MCF 10A (cell line): ENCODE data around the gene METTL27. TPM values are rescaled to one million over a fixed set of nuclear protein-coding genes. Genes with fewer than 3 reads are reported as not detected.
"Not testable (repeated sequence)": the region's sequence is repeated elsewhere in the genome, so short reads cannot be mapped to it uniquely, and the experiment has no call there.

Source experiments
- BruUV-seq: library from RNA; stranded (reverse); fragments of 400-500 nt; replicated peaks from 2 replicates; lab custom pipeline; 2021; lab: Mats Ljungman, UMichigan
- CTCF ChIA-PET: fragments of 300-600 bp; sonication (Branson Sonifier 250); formaldehyde crosslinking; extraction: SDS; loops from one replicate; lab custom pipeline; 2021; ENCODE audit warnings: antibody characterized with exemption, inconsistent platforms; lab: Yijun Ruan, JAX
- POLR2A ChIA-PET: fragments of 300-600, 350-650 bp; sonication (Branson Sonifier 250); formaldehyde crosslinking; extraction: SDS; loops from one replicate; lab custom pipeline; 2020; ENCODE audit warnings: antibody characterized with exemption, inconsistent platforms; lab: Yijun Ruan, JAX
- DNase-seq: peaks from one replicate; pipeline ENCODE4 v3.0.0-alpha.2; 2018; ENCODE audit not compliant: unreplicated experiment
- H3K27ac Mint-ChIP-seq: one replicate; pipeline ENCODE4 v1.8.0; 2022; ENCODE audit warnings: mild to moderate bottlenecking, low read depth, mixed read lengths; ENCODE audit not compliant: unreplicated experiment
- H3K27me3 Mint-ChIP-seq: one replicate; pipeline ENCODE4 v1.8.0; 2022; ENCODE audit warnings: mixed read lengths; ENCODE audit not compliant: insufficient read depth, unreplicated experiment
- H3K36me3 Mint-ChIP-seq: one replicate; pipeline ENCODE4 v1.8.0; 2022; ENCODE audit warnings: mild to moderate bottlenecking, moderate library complexity, mixed read lengths; ENCODE audit not compliant: insufficient read depth, unreplicated experiment
- H3K4me1 Mint-ChIP-seq: one replicate; pipeline ENCODE4 v1.8.0; 2022; ENCODE audit warnings: mixed read lengths; ENCODE audit not compliant: insufficient read depth, unreplicated experiment
- H3K4me3 Mint-ChIP-seq: one replicate; pipeline ENCODE4 v1.8.0; 2022; ENCODE audit warnings: mild to moderate bottlenecking, moderate library complexity, mixed read lengths; ENCODE audit not compliant: unreplicated experiment
- H3K9me3 Mint-ChIP-seq: one replicate; pipeline ENCODE4 v1.8.0; 2022; ENCODE audit warnings: mixed read lengths; ENCODE audit not compliant: unreplicated experiment
- intact Hi-C: fragments of 100-400 bp; cut with micrococcal nuclease; formaldehyde crosslinking; loops from 2 replicates; pipeline ENCODE4 v1.14.1; 2022
- total RNA-seq: library from RNA; stranded (reverse); gene quantifications from 2 replicates; pipeline ENCODE4 v1.2.3, GENCODE V29; 2022
- TF ChIP-seq, protein P1 (sequence below): fragments of 200-600 bp; IDR thresholded peaks from one replicate; pipeline ENCODE4 v1.8.0; 2022; ENCODE audit warnings: antibody characterized with exemption, mild to moderate bottlenecking; ENCODE audit not compliant: unreplicated experiment

The METTL27 gene
- total RNA-seq, 1 experiment from 2014 or later = 4.4 TPM

- no TSS peak for BruUV-seq
- CTCF ChIA-PET = interaction anchor here (0.7 to 2.1 kb wide), 5 partner anchors 9 to 109 kb away, joined by 3 to 9 read pairs (median 4); no protein-coding TSS in a partner anchor
- intact Hi-C loops = loop anchor here (10.0 kb wide), 1 partner anchor 65 kb away; no protein-coding TSS in a partner anchor
Observed at GRCh38 chr7:73809467-73809951, 32.8 kb downstream of the METTL27 start.

GRCh38 chr7:73802459-73802858 is 39.9 kb downstream of the METTL27 start:
- H3K4me1 Mint-ChIP-seq = peaks cover 12% of the 10 kb centered on the region
- no peaks in the 10 kb centered on the region for H3K27me3 Mint-ChIP-seq
- DNase-seq = no peak
- CTCF ChIA-PET = no interaction called here
- intact Hi-C loops = loop anchor here (10.0 kb wide), 1 partner anchor 58 kb away; no protein-coding TSS in a partner anchor
- TF ChIP-seq, protein P1, sequence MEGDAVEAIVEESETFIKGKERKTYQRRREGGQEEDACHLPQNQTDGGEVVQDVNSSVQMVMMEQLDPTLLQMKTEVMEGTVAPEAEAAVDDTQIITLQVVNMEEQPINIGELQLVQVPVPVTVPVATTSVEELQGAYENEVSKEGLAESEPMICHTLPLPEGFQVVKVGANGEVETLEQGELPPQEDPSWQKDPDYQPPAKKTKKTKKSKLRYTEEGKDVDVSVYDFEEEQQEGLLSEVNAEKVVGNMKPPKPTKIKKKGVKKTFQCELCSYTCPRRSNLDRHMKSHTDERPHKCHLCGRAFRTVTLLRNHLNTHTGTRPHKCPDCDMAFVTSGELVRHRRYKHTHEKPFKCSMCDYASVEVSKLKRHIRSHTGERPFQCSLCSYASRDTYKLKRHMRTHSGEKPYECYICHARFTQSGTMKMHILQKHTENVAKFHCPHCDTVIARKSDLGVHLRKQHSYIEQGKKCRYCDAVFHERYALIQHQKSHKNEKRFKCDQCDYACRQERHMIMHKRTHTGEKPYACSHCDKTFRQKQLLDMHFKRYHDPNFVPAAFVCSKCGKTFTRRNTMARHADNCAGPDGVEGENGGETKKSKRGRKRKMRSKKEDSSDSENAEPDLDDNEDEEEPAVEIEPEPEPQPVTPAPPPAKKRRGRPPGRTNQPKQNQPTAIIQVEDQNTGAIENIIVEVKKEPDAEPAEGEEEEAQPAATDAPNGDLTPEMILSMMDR = no peak
- POLR2A ChIA-PET = interaction anchor here (0.7 to 2.7 kb wide), 4 partner anchors 48 to 292 kb away, joined by 3 to 16 read pairs (median 6); partner anchors contain the start of gene ABHD11
- H3K27ac Mint-ChIP-seq = no peak overlapping the region
- H3K36me3 Mint-ChIP-seq = no peaks in the 10 kb centered on the region
- no TSS peak for BruUV-seq
- no peaks in the 10 kb centered on the region for H3K9me3 Mint-ChIP-seq
- H3K4me3 Mint-ChIP-seq = no peak overlapping the region

More at GRCh38 chr7:73809467-73809951, 32.8 kb downstream of the METTL27 start:
- peaks cover 9% of the 10 kb centered on the region for H3K4me1 Mint-ChIP-seq
- no peaks in the 10 kb centered on the region for H3K9me3 Mint-ChIP-seq
- peak overlapping the region; percentile 63 for H3K27ac Mint-ChIP-seq
- no peaks in the 10 kb centered on the region for H3K36me3 Mint-ChIP-seq
- no peaks in the 10 kb centered on the region for H3K27me3 Mint-ChIP-seq
- peak; percentile 55 for DNase-seq
- H3K4me3 Mint-ChIP-seq = no peak overlapping the region
- POLR2A ChIA-PET = interaction anchor here (0.6 to 1.9 kb wide), 9 partner anchors 9 to 504 kb away, joined by 3 to 9 read pairs (median 3); partner anchors contain the start of genes ABHD11 and METTL27
- TF ChIP-seq, protein P1 = no peak

GRCh38 chr7:73801577-73801976 is 40.7 kb downstream of the METTL27 start:
- ChIA-PET POLR2A (interaction anchor here (1.1 to 3.2 kb wide), 5 partner anchors 7 to 62 kb away, joined by 3 to 17 read pairs (median 10); partner anchors contain the start of gene ABHD11), CTCF (interaction anchor here (0.6 to 1.1 kb wide), 2 partner anchors 45 to 224 kb away, joined by 3 to 6 read pairs; no protein-coding TSS in a partner anchor)
- H3K27me3 Mint-ChIP-seq = no peaks in the 10 kb centered on the region
- H3K4me3 Mint-ChIP-seq = no peak overlapping the region
- intact Hi-C loops = loop anchor here (10.0 kb wide), 1 partner anchor 57 kb away; no protein-coding TSS in a partner anchor
- peak overlapping the region; percentile 8 for H3K27ac Mint-ChIP-seq
- H3K36me3 Mint-ChIP-seq = no peaks in the 10 kb centered on the region
- H3K4me1 Mint-ChIP-seq = peaks cover 12% of the 10 kb centered on the region
- no peak for DNase-seq
- no TSS peak for BruUV-seq
- TF ChIP-seq, protein P1 = no peak
- no peaks in the 10 kb centered on the region for H3K9me3 Mint-ChIP-seq

DNA sequence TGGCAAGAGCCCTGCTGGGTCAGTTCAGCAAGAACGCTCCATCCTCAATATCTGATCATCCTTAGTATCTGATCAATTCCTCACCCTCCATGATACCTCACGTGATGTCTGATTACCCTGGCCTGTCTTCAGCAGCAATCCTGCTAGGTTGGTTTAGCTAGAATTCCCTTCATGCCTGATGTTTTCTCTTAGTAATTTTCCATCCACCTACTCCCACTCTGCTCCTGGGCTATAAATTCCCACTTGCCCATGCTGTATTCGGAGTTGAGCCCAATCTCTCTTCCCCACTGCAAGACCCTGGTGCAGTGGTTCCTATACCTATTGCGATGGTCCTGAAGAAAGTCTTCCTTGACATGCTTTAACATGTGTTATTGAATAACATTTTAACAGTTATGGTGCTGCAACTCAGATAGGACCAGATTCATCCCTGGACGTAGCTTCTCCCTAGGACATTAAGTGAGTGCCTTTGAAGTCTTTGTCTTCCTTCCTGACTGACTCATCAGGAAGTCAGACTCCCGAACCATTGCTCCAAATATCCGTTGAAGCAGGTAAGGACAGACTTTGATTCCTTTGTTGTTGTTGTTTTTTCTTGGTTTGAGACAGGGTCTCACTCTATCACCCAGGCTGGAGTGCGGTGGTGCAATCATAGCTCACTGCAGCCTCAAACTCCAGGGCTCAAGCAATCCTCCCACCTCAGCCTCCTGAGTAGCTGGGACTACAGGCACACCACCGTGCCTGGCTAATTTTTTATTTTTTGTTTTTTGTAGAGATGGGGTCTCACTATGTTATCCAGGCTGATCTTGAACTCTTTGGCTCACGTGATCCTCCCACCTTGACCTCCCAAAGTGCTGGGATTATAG is 42.8 kb downstream of the METTL27 start:
- no peak overlapping the region for H3K27ac Mint-ChIP-seq
- no peaks in the 10 kb centered on the region for H3K27me3 Mint-ChIP-seq
- no peaks in the 10 kb centered on the region for H3K9me3 Mint-ChIP-seq
- no peak overlapping the region for H3K4me3 Mint-ChIP-seq
- H3K36me3 Mint-ChIP-seq = no peaks in the 10 kb centered on the region
- CTCF ChIA-PET = no interaction called here
- no TSS peak for BruUV-seq
- intact Hi-C loops = loop anchor here (10.0 kb wide), 1 partner anchor 55 kb away; no protein-coding TSS in a partner anchor
- peaks cover 8% of the 10 kb centered on the region for H3K4me1 Mint-ChIP-seq
- POLR2A ChIA-PET = interaction anchor here (0.6 to 3.2 kb wide), 5 partner anchors 9 to 60 kb away, joined by 3 to 17 read pairs (median 9); partner anchors contain the start of gene ABHD11
- TF ChIP-seq, protein P1 = no peak
- DNase-seq = peak; percentile 33

DNA sequence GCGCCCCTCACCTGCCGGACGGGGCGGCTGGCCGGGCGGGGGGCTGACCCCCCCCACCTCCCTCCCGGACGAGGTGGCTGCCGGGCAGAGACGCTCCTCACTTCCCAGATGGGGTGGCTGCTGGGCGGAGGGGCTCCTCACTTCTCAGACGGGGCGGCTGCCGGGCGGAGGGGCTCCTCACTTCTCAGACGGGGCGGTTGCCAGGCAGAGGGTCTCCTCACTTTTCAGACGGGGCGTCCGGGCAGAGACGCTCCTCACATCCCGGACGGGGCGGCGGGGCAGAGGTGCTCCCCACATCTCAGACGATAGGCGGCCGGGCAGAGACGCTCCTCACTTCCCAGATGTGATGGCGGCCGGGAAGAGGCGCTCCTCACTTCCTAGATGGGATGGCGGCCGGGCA is 45.1 kb downstream of the METTL27 start:
- H3K27ac Mint-ChIP-seq, CTCF ChIA-PET, H3K36me3 Mint-ChIP-seq, BruUV-seq, H3K27me3 Mint-ChIP-seq, POLR2A ChIA-PET, H3K9me3 Mint-ChIP-seq, intact Hi-C loops, DNase-seq, H3K4me3 Mint-ChIP-seq: not testable (repeated sequence)
- peaks cover 10% of the 10 kb centered on the region for H3K4me1 Mint-ChIP-seq
